HG03103 (cell line): Measurements from ENCODE around the gene IGF1R.
"Not testable (repeated sequence)": the region's sequence is repeated elsewhere in the genome, so short reads cannot be mapped to it uniquely, and the experiment has no call there.

Source experiments
- ATAC-seq: cut with Tn5 transposase; IDR thresholded peaks from one replicate; pipeline ENCODE4 v1.9.1; 2021; ENCODE audit warnings: low read depth; ENCODE audit not compliant: unreplicated experiment

Gene IGF1R

DNA sequence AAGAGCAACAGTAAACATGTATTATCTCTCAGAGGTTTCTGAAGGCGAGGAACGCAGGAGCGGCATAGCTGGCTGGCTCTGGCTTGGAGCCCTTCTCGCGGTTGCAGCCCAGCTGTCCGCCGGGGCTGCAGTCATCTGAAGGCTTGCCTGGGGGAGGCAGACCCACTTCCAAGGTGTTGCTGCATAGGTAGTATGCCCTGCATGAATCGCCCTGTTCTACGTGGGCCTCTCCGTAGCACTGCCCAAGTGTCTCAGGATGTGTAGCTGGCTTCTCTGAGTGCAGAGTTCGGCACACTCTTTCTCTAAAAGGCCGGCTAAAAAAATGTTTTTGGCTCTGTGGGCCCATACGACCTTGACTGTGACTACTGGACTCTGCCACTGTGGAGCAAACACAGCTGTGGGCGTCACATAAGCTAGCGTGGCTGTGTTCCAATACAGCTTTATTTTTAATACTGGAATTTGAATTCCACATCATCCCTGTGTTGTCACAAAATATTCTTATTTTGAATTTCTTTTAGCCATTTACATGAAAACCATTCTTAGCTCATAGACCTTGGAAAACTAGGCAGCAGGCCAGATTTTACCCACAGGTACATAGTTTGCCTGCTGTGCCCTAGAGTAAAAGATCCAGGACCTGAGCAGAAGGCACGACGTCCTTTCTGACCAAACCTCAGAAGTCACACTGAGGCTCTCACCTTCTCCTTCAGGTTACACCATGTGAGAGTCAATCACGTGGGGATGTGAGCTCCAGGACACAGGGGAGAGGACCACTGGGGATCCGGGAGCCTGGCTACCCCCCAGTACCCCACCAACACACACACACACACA lies 303.4 kb downstream of the IGF1R start:
- ATAC-seq = no peak

DNA sequence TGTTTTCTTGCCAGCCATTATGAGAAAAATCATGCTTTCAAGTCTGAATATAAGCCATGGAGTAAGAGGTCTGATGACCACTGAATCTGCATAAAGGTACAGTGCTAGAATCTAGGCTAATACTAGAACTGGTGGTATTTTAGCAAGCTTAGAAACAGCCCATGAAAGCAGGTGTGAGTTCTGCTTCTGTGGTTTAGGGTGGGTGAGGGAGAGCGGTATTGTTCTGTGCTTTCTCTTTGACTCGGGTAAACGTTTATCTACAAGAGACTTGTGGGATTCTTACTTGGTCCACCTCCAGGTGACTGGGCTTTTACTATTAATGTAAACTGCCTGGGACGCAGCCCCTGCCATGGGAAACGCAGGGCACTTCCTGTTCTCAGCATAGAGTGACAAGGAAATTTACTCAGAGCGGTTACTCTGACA lies 304.1 kb downstream of the IGF1R start:
- ATAC-seq = peak; percentile 94

DNA sequence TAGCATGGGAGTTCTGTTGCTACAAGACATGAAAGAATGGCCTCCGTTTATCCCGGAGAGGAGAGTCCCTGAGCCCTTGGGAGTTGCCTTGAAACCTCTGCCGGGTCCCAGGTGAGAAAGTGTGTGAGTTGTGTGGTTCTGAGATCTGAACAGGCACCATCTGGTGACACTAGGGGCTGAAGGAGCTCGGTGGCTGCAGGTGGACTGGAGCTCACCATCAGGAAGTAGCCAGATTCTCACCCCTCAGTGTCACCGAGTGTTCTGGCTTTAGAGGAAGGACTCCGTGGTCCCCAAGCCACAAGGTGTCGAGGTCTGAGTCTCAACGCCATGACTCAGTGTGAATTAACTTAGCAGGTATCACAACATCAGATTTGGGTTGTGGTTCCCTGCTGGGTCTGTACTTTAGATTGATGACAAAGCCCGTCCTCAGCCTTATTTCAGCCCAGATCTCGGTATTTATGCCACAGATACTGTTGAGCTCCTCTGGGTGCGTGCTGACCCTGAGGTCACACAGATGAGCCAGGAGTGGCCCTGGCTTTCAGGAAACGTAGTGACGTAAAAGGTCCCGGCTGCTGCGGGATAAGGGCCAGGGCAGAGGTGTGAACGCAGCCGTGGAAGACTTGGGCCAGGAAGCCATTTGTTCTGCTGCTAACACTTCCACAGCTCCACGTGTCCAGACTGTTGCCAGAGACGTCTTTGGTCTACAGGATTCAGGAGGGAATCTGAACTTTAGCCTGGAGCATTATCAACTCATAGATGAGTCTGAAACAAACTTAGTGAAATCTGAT lies 304.9 kb downstream of the IGF1R start:
- ATAC-seq = no peak

DNA sequence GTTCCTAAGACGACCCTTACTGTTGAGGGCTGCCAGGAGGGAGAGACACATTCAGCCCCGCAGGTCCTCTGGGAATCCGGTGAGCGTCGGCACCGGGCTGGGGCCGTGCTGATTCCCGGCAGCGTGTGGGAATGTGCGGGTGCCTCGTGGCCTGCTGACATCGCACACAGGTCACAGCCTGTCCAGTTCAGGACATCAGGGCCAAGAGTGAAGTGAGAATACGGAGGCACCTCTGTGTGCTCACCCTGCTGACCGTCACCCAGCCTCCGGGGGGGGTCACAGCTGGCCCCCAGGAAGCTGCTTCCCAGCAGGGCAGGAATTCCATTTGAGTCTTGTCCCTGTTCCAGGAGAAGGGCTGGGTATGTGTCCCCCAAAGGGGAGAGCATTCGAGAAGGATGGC lies 305.6 kb downstream of the IGF1R start:
- no peak for ATAC-seq

DNA sequence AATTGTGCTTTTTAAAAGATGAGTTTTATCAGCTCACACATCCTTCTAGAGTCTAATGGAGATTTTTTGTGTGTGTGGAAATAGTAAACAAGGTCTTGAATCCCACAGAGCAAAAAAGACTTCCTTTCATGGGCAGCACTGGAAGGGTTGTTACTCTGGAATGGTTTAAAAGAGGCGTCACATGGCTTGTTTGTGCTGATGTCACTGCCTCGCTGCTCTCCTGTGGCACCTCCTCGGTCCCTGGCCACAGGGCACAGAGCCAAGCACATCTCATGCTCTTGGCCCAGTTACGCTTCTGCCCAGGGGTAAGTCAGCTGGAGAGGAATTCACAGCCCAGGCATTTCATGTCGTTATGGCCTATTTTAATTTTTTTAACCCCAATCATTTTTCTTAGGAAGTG lies 306.1 kb downstream of the IGF1R start:
- no peak for ATAC-seq

DNA sequence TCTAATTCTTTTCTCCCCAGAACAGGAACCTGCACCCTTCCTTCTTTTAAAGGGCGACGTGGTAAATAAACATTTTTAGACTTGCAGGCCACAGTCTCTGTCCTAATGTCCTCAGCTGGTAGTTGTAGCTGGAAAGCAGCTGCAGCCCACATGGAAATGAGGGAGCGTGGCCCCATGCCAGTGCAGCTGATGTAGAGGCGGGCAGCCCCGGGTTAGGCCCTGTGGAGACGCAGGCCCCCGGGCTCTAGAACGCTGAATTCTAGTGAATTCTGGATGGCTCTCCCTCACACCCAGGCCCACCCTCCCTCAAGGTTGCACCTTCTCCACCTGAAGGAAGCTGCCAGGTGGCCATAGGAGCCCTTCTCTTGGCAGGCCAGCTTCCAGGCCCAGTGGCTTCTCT lies 307.0 kb downstream of the IGF1R start:
- no peak for ATAC-seq

DNA sequence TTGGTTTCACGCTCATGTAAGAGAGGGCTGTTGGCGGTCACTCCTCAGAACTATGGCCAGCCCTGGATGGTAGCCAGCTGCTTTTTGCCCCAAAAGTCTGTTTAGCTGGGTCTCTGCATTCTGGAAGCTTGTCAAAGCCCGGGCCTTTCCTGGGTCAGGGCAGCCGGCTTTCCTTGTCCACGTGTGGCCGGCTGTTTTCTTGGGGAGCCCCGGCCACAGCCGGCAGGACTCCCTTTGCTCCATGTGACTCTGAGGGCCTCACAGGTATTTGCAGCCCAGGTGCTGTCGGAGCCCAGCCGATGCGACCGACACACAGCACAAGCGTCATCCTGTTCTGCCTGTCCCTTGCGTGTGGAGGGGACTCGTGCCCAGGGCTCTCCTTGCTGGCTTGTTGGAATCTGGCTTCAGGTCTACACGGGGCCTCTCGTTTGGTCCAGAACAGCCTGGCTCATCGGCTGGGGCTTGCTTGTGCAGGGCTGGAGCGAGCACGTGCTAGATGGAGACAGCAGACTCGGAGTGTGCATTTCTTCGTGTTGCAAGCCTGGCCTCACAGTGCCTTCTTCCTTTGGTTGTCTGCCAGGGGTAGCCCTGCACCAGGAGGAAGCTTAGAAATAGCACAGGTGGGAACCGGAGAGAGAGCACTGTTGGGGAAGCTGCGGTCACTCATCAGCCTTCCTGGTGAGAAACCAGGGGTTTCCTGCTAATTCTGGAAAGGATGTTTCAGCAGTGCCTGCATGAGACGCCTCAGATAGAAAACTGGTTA lies 307.8 kb downstream of the IGF1R start:
- no peak for ATAC-seq

DNA sequence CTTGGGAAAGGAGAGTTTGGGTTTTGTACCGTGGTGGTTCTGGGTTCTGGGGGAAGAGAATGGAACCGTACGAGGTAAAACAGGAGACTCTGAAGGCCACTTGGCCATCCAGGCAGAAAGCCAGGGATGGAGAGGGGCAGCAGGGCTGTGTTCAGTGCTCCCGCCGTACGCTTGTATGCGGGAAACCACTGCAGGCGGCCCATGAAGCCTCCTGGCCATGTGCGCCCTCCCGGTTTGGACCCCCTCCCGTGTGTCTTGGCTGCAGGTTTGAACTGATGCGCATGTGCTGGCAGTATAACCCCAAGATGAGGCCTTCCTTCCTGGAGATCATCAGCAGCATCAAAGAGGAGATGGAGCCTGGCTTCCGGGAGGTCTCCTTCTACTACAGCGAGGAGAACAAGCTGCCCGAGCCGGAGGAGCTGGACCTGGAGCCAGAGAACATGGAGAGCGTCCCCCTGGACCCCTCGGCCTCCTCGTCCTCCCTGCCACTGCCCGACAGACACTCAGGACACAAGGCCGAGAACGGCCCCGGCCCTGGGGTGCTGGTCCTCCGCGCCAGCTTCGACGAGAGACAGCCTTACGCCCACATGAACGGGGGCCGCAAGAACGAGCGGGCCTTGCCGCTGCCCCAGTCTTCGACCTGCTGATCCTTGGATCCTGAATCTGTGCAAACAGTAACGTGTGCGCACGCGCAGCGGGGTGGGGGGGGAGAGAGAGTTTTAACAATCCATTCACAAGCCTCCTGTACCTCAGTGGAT lies 308.6 kb downstream of the IGF1R start:
- no peak for ATAC-seq

DNA sequence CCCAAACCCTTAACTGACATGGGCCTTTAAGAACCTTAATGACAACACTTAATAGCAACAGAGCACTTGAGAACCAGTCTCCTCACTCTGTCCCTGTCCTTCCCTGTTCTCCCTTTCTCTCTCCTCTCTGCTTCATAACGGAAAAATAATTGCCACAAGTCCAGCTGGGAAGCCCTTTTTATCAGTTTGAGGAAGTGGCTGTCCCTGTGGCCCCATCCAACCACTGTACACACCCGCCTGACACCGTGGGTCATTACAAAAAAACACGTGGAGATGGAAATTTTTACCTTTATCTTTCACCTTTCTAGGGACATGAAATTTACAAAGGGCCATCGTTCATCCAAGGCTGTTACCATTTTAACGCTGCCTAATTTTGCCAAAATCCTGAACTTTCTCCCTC lies 309.3 kb downstream of the IGF1R start:
- no peak for ATAC-seq

DNA sequence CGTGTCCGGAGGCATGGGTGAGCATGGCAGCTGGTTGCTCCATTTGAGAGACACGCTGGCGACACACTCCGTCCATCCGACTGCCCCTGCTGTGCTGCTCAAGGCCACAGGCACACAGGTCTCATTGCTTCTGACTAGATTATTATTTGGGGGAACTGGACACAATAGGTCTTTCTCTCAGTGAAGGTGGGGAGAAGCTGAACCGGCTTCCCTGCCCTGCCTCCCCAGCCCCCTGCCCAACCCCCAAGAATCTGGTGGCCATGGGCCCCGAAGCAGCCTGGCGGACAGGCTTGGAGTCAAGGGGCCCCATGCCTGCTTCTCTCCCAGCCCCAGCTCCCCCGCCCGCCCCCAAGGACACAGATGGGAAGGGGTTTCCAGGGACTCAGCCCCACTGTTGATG lies 309.7 kb downstream of the IGF1R start:
- ATAC-seq = no peak

DNA sequence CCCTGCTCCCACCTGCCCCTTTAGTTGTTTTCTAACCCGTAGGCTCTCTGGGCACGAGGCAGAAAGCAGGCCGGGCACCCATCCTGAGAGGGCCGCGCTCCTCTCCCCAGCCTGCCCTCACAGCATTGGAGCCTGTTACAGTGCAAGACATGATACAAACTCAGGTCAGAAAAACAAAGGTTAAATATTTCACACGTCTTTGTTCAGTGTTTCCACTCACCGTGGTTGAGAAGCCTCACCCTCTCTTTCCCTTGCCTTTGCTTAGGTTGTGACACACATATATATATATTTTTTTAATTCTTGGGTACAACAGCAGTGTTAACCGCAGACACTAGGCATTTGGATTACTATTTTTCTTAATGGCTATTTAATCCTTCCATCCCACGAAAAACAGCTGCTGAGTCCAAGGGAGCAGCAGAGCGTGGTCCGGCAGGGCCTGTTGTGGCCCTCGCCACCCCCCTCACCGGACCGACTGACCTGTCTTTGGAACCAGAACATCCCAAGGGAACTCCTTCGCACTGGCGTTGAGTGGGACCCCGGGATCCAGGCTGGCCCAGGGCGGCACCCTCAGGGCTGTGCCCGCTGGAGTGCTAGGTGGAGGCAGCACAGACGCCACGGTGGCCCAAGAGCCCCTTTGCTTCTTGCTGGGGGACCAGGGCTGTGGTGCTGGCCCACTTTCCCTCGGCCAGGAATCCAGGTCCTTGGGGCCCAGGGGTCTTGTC lies 310.7 kb downstream of the IGF1R start:
- no peak for ATAC-seq

DNA sequence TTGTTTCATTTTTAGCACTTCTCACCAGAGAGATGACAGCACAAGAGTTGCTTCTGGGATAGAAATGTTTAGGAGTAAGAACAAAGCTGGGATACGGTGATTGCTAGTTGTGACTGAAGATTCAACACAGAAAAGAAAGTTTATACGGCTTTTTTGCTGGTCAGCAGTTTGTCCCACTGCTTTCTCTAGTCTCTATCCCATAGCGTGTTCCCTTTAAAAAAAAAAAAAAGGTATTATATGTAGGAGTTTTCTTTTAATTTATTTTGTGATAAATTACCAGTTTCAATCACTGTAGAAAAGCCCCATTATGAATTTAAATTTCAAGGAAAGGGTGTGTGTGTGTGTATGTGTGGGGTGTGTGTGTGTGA lies 311.3 kb downstream of the IGF1R start:
- no peak for ATAC-seq

DNA sequence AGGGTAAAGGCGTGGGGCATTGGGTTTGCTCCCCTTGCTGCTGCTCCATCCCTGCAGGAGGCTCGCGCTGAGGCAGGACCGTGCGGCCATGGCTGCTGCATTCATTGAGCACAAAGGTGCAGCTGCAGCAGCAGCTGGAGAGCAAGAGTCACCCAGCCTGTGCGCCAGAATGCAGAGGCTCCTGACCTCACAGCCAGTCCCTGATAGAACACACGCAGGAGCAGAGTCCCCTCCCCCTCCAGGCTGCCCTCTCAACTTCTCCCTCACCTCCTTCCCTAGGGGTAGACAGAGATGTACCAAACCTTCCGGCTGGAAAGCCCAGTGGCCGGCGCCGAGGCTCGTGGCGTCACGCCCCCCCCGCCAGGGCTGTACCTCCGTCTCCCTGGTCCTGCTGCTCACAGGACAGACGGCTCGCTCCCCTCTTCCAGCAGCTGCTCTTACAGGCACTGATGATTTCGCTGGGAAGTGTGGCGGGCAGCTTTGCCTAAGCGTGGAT lies 312.3 kb downstream of the IGF1R start:
- no peak for ATAC-seq

DNA sequence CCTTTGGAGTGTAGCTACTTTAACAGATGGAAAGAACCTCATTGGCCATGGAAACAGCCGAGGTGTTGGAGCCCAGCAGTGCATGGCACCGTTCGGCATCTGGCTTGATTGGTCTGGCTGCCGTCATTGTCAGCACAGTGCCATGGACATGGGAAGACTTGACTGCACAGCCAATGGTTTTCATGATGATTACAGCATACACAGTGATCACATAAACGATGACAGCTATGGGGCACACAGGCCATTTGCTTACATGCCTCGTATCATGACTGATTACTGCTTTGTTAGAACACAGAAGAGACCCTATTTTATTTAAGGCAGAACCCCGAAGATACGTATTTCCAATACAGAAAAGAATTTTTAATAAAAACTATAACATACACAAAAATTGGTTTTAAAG lies 315.1 kb downstream of the IGF1R start:
- no peak for ATAC-seq

DNA sequence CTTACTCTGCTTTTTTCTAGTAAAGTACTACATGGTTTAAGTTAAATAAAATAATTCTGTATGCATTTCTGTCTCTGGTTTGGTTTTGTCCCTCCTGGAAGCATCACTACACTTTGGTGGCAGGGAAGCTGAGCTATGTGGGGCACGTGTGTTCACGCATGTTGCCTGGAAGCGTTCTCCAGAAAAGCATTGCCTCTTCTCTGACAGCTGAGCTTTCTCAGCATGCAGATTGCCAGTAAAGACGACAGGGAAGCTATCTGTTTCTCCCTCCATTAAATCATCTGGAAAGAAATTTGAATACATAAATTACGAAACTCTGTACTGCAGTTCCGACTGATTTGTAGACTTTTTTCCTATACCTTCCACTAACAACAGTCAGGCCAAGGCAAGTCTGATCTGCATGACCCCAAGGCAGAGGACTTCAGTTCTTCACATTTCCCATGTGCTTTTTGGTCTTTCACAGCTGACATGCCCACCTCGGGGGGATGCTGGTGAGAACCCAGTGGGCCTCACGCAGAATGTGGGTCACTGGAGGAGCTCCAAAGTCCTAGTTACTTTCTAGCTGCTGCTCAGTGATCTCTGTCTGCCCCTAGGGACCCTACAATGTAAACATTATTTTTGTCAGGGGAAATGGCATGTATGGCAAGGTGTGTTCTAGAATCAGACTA lies 316.3 kb downstream of the IGF1R start:
- ATAC-seq = no peak

DNA sequence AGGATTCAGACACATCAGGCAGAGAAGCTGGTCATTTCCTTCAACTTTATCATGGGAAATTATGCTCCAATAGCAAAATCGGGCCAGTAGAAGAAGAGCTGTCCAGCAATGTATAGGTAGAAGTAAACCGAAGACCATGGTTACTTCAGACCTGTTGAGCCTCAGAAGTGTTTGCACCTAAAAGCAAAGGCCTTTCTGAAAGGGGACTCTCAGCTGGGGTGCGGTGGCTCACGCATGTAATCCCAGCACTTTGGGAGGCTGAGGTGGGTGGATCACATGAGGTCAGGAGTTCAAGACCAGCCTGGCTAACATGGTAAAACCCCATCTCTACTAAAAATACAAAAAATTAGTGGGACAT lies 316.8 kb downstream of the IGF1R start:
- not testable (repeated sequence) for ATAC-seq

DNA sequence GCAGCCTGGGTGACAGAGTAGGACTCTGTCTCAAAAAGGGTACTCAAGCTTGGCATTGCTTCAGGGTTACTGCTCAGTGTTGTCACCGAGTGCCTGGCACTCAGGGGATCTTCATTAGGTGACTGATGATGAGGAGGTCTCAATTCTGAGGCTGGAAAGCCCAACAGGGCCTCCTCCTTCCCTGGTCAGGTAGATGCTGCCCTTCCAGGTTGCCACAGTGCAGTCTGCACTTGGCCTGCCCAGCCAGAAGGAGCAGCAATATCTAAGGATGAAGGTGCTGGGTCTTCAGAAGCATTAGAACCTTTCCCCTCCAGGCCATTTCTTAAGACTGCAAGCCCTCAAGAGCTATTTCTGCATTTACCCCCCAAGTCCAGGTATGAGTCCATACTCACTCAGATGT lies 317.3 kb downstream of the IGF1R start:
- ATAC-seq = no peak

DNA sequence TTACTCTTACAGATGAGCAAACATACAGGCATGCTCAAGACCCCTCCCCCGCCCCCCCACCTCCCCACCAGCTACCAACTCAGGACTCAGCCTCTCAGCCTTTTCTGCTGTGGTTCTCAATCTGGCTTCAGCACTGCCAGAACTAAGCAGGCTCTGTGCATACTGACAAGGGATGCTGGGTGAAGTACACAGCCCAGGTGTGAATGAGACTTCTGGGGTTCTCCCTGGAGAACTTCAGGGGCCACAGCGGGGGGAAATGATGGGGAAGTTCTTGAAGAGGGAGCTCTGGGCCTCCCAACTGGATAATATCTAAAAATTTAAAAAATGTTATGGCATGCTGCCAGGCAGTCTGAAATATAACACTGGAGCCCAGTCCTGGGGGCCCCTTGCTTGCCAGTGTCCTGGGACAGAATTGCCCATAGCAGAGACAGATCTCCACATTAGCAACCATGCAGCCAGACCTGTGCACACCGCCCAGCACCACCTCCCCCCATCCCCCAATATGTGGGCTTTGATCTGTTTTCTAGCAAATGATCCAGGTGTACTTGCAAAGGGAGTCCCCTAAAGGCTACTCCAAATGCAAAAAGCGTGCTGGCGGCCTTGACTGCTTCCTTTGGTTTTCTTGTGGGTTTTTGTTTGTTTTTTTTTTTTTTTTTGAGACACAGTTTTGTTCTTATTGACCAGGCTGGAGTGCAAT lies 317.9 kb downstream of the IGF1R start:
- no peak for ATAC-seq

DNA sequence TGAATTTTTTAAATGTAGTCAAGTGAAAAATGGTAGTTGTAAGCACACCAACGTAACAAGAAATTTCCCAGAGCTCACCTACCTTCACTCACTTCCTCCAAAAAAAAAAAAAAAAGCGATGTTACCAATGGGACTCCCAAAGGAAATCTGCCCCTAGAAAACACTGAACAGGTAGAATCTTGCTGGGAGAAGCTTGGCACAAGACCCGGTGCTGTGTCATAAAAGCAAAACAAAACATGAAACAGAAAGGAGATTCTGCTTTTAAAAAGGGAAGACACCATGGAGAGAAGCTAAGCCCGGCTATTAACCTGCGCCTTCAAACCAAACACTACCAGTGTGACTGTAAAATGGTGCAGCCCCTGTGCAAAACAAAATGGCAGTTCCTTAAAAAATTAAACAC lies 318.8 kb downstream of the IGF1R start:
- no peak for ATAC-seq
